SK-N-SH (cell line): ENCODE data around the gene TRABD2A. TPM values are rescaled to one million over a fixed set of nuclear protein-coding genes. Genes with fewer than 3 reads are reported as not detected.

ENCODE experiments used
- CTCF ChIA-PET: fragments of 300-600, 350-600 bp; formaldehyde crosslinking; extraction: SDS; loops from one replicate; lab custom pipeline; 2021; lab: Yijun Ruan, JAX
- POLR2A ChIA-PET: fragments of 350-600 bp; sonication (Branson Sonifier 250); formaldehyde crosslinking; extraction: SDS; loops from one replicate; lab custom pipeline; 2020; ENCODE audit warnings: antibody characterized with exemption, inconsistent platforms; lab: Yijun Ruan, JAX
- DNase-seq: peaks from one replicate; pipeline ENCODE4 v3.0.0; 2012
- H2AFZ ChIP-seq: fragments of 200-600 bp; sonication (generic); 2 replicates; pipeline ENCODE4 v1.8.1; 2016; ENCODE audit warnings: antibody characterized with exemption, mild to moderate bottlenecking, low read depth
- H3F3A ChIP-seq: fragments of 200-600 bp; sonication (generic); replicated peaks from 2 replicates; pipeline ENCODE3; 2016; ENCODE audit warnings: antibody characterized with exemption, mild to moderate bottlenecking; ENCODE audit not compliant: insufficient read depth
- H3K27ac ChIP-seq, 2 experiments: fragments of 200-500 bp in 1 of 2; fragments of 200-600 bp in 1 of 2; sonication (Bioruptor generic) in 1 of 2; sonication (generic), shearing (Covaris generic) in 1 of 2; 2 replicates each; pipeline versions ENCODE4 v1.5.1 to v1.6.1; 2014 to 2016; ENCODE audit warnings: low read depth in 2 of 2, inconsistent platforms in 1 of 2, low read length in 1 of 2, mild to moderate bottlenecking in 1 of 2, mixed read lengths in 1 of 2
- H3K27me3 ChIP-seq: fragments of 200-600 bp; sonication (generic), shearing (Covaris generic); 2 replicates; pipeline ENCODE4 v1.6.1; 2016; ENCODE audit warnings: mixed run types; ENCODE audit not compliant: insufficient read depth
- H3K36me3 ChIP-seq, 2 experiments: fragments of 200-500 bp in 1 of 2; fragments of 200-600 bp in 1 of 2; sonication (Bioruptor generic) in 1 of 2; sonication (generic) in 1 of 2; replicated peaks in 1 of 2; 2 replicates each; pipeline versions ENCODE3 to v1.5.1; 2014 to 2016; ENCODE audit warnings: low read length in 1 of 2, mild to moderate bottlenecking in 1 of 2; ENCODE audit not compliant: insufficient read depth in 2 of 2, control insufficient read depth in 1 of 2
- H3K4me1 ChIP-seq, 2 experiments: fragments of 200-500 bp in 1 of 2; fragments of 200-600 bp in 1 of 2; sonication (Bioruptor generic) in 1 of 2; sonication (generic), shearing (Covaris generic) in 1 of 2; 2 replicates each; pipeline versions ENCODE4 v1.5.1 to v1.6.1; 2014 to 2016; ENCODE audit warnings: low read depth in 1 of 2, low read length in 1 of 2, mixed run types in 1 of 2; ENCODE audit not compliant: insufficient read depth in 2 of 2, control insufficient read depth in 1 of 2
- H3K4me2 ChIP-seq: fragments of 200-600 bp; sonication (generic), shearing (Covaris generic); 2 replicates; pipeline ENCODE4 v1.6.1; 2017; ENCODE audit warnings: mixed run types
- H3K4me3 ChIP-seq, 2 experiments: fragments of 200-500 bp in 1 of 2; fragments of 200-600 bp in 1 of 2; sonication (Bioruptor generic) in 1 of 2; sonication (generic), shearing (Covaris generic) in 1 of 2; 2 replicates each; pipeline versions ENCODE4 v1.5.1 to v1.8.1; 2014 to 2016; ENCODE audit warnings: low read depth in 2 of 2, inconsistent platforms in 1 of 2, low read length in 1 of 2, mild to moderate bottlenecking in 1 of 2, mixed read lengths in 1 of 2, moderate library complexity in 1 of 2
- H3K79me2 ChIP-seq: fragments of 200-600 bp; sonication (generic); 2 replicates; pipeline ENCODE4 v1.8.1; 2017; ENCODE audit warnings: mild to moderate bottlenecking; ENCODE audit not compliant: insufficient read depth
- H3K9ac ChIP-seq: fragments of 200-600 bp; sonication (generic); 2 replicates; pipeline ENCODE4 v1.6.1; 2017; ENCODE audit warnings: mixed run types
- H3K9me2 ChIP-seq: fragments of 200-600 bp; sonication (generic); 2 replicates; pipeline ENCODE4 v1.6.1; 2017; ENCODE audit warnings: mixed run types
- H3K9me3 ChIP-seq: fragments of 200-600 bp; sonication (generic); 2 replicates; pipeline ENCODE4 v1.6.1; 2017; ENCODE audit warnings: mixed run types, mild to moderate bottlenecking, moderate library complexity
- H4K20me1 ChIP-seq: fragments of 200-600 bp; sonication (generic); 2 replicates; pipeline ENCODE4 v1.6.1; 2017; ENCODE audit warnings: mild to moderate bottlenecking, mixed run types; ENCODE audit not compliant: insufficient read depth
- FOXM1 ChIP-seq: IDR thresholded peaks from 2 replicates; pipeline ENCODE4 v1.4.0; 2012; ENCODE audit warnings: low read depth, mild to moderate bottlenecking
- GATA2 ChIP-seq: sonication (generic); formaldehyde crosslinking; IDR thresholded peaks from 2 replicates; pipeline ENCODE4 v1.5.0; 2020; ENCODE audit warnings: mild to moderate bottlenecking, missing genetic modification reagents
- JUND ChIP-seq: IDR thresholded peaks from 2 replicates; pipeline ENCODE4 v1.4.0; 2012
- MEF2A ChIP-seq: IDR thresholded peaks from 2 replicates; pipeline ENCODE4 v1.4.0; 2012; ENCODE audit warnings: low read depth, borderline replicate concordance
- PBX3 ChIP-seq: IDR thresholded peaks from 2 replicates; pipeline ENCODE4; 2012
- POLR2AphosphoS5 ChIP-seq: IDR thresholded peaks from 2 replicates; pipeline ENCODE4 v1.6.1; 2012; ENCODE audit warnings: low read depth, low read length
- RAD21 ChIP-seq: IDR thresholded peaks from 2 replicates; pipeline ENCODE4 v1.6.1; 2012; ENCODE audit warnings: mild to moderate bottlenecking, low read length
- SIN3A ChIP-seq: IDR thresholded peaks from 2 replicates; pipeline ENCODE4 v1.6.1; 2012; ENCODE audit warnings: low read depth, mild to moderate bottlenecking, low read length, moderate library complexity, borderline replicate concordance
- TAF1 ChIP-seq: IDR thresholded peaks from 2 replicates; pipeline ENCODE4 v1.6.1; 2012; ENCODE audit warnings: low read depth, mild to moderate bottlenecking, low read length, moderate library complexity, borderline replicate concordance
- TEAD4 ChIP-seq: IDR thresholded peaks from 2 replicates; pipeline ENCODE4 v1.4.0; 2012; ENCODE audit warnings: mild to moderate bottlenecking, borderline replicate concordance; ENCODE audit not compliant: insufficient read depth
- WGBS: methylation state at CpG from one replicate; pipeline ENCODE4 v1.1.6; 2017; ENCODE audit warnings: low lambda C conversion rate; 5-methylcytosine and 5-hydroxymethylcytosine counted together
- polyA plus RNA-seq, 3 experiments: library from polyadenylated mRNA; depleted of rRNA; stranded (reverse); fragments of >200 nt; gene quantifications; 2 replicates each; pipeline ENCODE4 v1.2.3, GENCODE V29; 2012

Gene TRABD2A
- polyA plus RNA-seq, 1 of the 3 experiments (the other 2 are of a cell fraction): 3.0 TPM

- CTCF ChIA-PET: interaction anchor here (3.7 kb wide), 1 partner anchor 17 kb away, joined by 36 read pairs; no protein-coding TSS in a partner anchor
Measured at GRCh38 chr2:84908948-84909713, 28.2 kb upstream of the TRABD2A start.

GRCh38 chr2:84906900-84907714, 26.2 kb upstream of the TRABD2A start:
- peaks cover 27% of the 10 kb centered on the region for H3K79me2 ChIP-seq
- H2AFZ ChIP-seq: no peak overlapping the region
- peak; percentile 70 for DNase-seq
- peaks cover 0 to 4% of the 10 kb centered on the region in 2 experiments; a peak in 1 of 4 replicates for H3K4me1 ChIP-seq
- peaks cover 25% of the 10 kb centered on the region for H4K20me1 ChIP-seq
- H3K9me3 ChIP-seq: no peaks in the 10 kb centered on the region
- H3K27ac ChIP-seq: peak overlapping the region; percentile 80 to 81
- no peaks in the 10 kb centered on the region for H3K9me2 ChIP-seq
- TF ChIP-seq MEF2A (no peak), PBX3 (peak; percentile 41), GATA2 (no peak), SIN3A (peak; percentile 71; the same call in 1 of the 2 replicates), TAF1 (peak; percentile 44), POLR2AphosphoS5 (peak; percentile 76), JUND (no peak)
- H3F3A ChIP-seq: peaks cover 50% of the 10 kb centered on the region
- ChIA-PET CTCF (interaction anchor here (0.6 to 3.7 kb wide), 6 partner anchors 12 to 307 kb away, joined by 3 to 36 read pairs (median 4); no protein-coding TSS in a partner anchor), POLR2A (interaction anchor here (0.7 to 2.6 kb wide), 2 partner anchors 53 to 62 kb away, joined by 4 to 8 read pairs; no protein-coding TSS in a partner anchor)
- H3K9ac ChIP-seq: peak overlapping the region; percentile 98
- no peaks in the 10 kb centered on the region for H3K27me3 ChIP-seq
- peak overlapping the region; percentile 89 for H3K4me2 ChIP-seq
- H3K4me3 ChIP-seq: peak overlapping the region; percentile 77 to 88
- peaks cover 0 to 20% of the 10 kb centered on the region in 2 experiments for H3K36me3 ChIP-seq
- WGBS: 16% methylated on average over 15 of the region's 15 CpGs

More at GRCh38 chr2:84908948-84909713, 28.2 kb upstream of the TRABD2A start:
- Histone ChIP-seq H3K4me2 (no peak overlapping the region), H3K36me3 (peaks cover 0 to 20% of the 10 kb centered on the region in 2 experiments), H3K9me2 (no peaks in the 10 kb centered on the region), H3K4me3 (no peak overlapping the region), H3K9me3 (no peaks in the 10 kb centered on the region), H3K4me1 (peaks cover 0 to 4% of the 10 kb centered on the region in 2 experiments; a peak in 1 of 4 replicates)
- POLR2A ChIA-PET: no interaction called here
- TF ChIP-seq TEAD4 (no peak), RAD21 (no peak), FOXM1 (no peak)
- TF ChIP-seq, all 33 proteins: peak for 0
- peaks cover 25% of the 10 kb centered on the region for H4K20me1 ChIP-seq
- 100% methylated on average over 2 of the region's 2 CpGs for WGBS
- no peak overlapping the region for H3K9ac ChIP-seq
- H3F3A ChIP-seq: peaks cover 50% of the 10 kb centered on the region
- DNase-seq: no peak
- H3K27me3 ChIP-seq: no peaks in the 10 kb centered on the region
- H2AFZ ChIP-seq: no peak overlapping the region
- peaks cover 27% of the 10 kb centered on the region for H3K79me2 ChIP-seq
- H3K27ac ChIP-seq: no peak overlapping the region
